ENCODE measurements around the gene MROH2B.

GRCh38 chr5:40976836-40977235 is 94.3 kb downstream of the MROH2B start:
- no peak for TF ChIP-seq EZH2 (IDR thresholded peaks at IDR 0.05; ENCODE audit: borderline replicate concordance, low read depth, low read length, severe bottlenecking)
- no peak for TF ChIP-seq CTCF (IDR thresholded peaks at IDR 0.05; ENCODE audit: borderline replicate concordance, extremely low read depth, low read length, poor library complexity, severe bottlenecking)
